Muscle of back (tissue), 11 donors: ENCODE data around the gene UVRAG. TPM values are rescaled to one million over a fixed set of nuclear protein-coding genes. Genes with fewer than 3 reads are reported as not detected.

Source experiments
- DNase-seq, 3 donors: peaks; one replicate each; pipeline versions ENCODE4 v3.0.0 to v3.0.0-alpha.2; 2013
- polyA plus RNA-seq, 10 donors: library from polyadenylated mRNA; unstranded; fragments of 120-200 nt; gene quantifications; one replicate each; pipeline ENCODE4 v1.2.1, GENCODE V29; 2013; ENCODE audit not compliant: insufficient read length in 10 of 10

The UVRAG gene
- polyA plus RNA-seq, 10 donors, result 7.6 to 11.1 (median 9.7) TPM

- DNase-seq, result peak; percentile 51 to 83 (median 71)
Observed at GRCh38 chr11:75802913-75803820, 11.8 kb upstream of the UVRAG start.

- DNase-seq, result no peak
Observed at GRCh38 chr11:75809111-75809510, 5.9 kb upstream of the UVRAG start.

GRCh38 chr11:75809991-75810390, 5.0 kb upstream of the UVRAG start:
- no peak for DNase-seq

GRCh38 chr11:75810637-75811390, 4.2 kb upstream of the UVRAG start:
- no peak for DNase-seq

GRCh38 chr11:75811485-75811884, 3.5 kb upstream of the UVRAG start:
- no peak for DNase-seq

GRCh38 chr11:75812542-75813040, 2.4 kb upstream of the UVRAG start:
- DNase-seq, result no peak

GRCh38 chr11:75813124-75813523, 1.9 kb upstream of the UVRAG start:
- DNase-seq, result no peak

GRCh38 chr11:75813622-75814039, 1.4 kb upstream of the UVRAG start:
- no peak for DNase-seq

- no peak for DNase-seq
Observed at GRCh38 chr11:75814363-75814676, 690 bp upstream of the UVRAG start.

- DNase-seq, result peak in 2 of 3 donors; percentile 36 to 78
Observed at GRCh38 chr11:75815345-75816168, 547 bp downstream of the UVRAG start.

GRCh38 chr11:75816561-75817239, 1.7 kb downstream of the UVRAG start:
- DNase-seq, result peak in 1 of 3 donors; percentile 25

GRCh38 chr11:75820645-75821044, 5.6 kb downstream of the UVRAG start:
- no peak for DNase-seq

GRCh38 chr11:75821202-75821601, 6.2 kb downstream of the UVRAG start:
- DNase-seq, result no peak

GRCh38 chr11:75822541-75822940, 7.5 kb downstream of the UVRAG start:
- DNase-seq, result no peak

GRCh38 chr11:75823415-75823814, 8.4 kb downstream of the UVRAG start:
- no peak for DNase-seq

- no peak for DNase-seq
Observed at GRCh38 chr11:75823946-75824345, 8.9 kb downstream of the UVRAG start.

GRCh38 chr11:75826461-75827230, 11.6 kb downstream of the UVRAG start:
- peak in 1 of 3 donors; percentile 34 for DNase-seq

GRCh38 chr11:75827562-75827961, 12.6 kb downstream of the UVRAG start:
- DNase-seq, result no peak

GRCh38 chr11:75831915-75832502, 17.0 kb downstream of the UVRAG start:
- DNase-seq, result no peak

GRCh38 chr11:75834728-75835127, 19.7 kb downstream of the UVRAG start:
- no peak for DNase-seq
